Left colon (tissue), 2 donors: Measurements from ENCODE around the gene PDE4D. TPM values are rescaled to one million over a fixed set of nuclear protein-coding genes. Genes with fewer than 3 reads are reported as not detected.

ENCODE experiments used
- ATAC-seq: fragments of 200-7000 bp; cut with Tn5 transposase; one replicate; pipeline ENCODE4 v1.9.1; 2020; ENCODE audit warnings: mild to moderate bottlenecking, moderate library complexity
- DNase-seq, 2 donors: peaks; one replicate each; pipeline ENCODE4 v3.0.0-alpha.2; 2020
- intact Hi-C, 2 donors: fragments of 100-400 bp; cut with DNase I in 1 of 2; cut with micrococcal nuclease in 1 of 2; formaldehyde crosslinking; loops; one replicate each; pipeline versions ENCODE4 v1.11.2 to v1.14.0; 2022; cut with DNase I, micrococcal nuclease
- total RNA-seq, 2 donors: library from RNA; stranded (reverse); fragmentation: NEBNext Ultra II Directional; extraction: Animal tissue kit (Norgen Biotek cat#: 25700); gene quantifications; one replicate each; pipeline ENCODE4 v1.2.1, GENCODE V29; 2021
- donor health status: DM: no; HTN: no; CAD: no.
- donor health status: DM: yes; HTN: yes; CAD: no.

PDE4D gene
- total RNA-seq, 2 donors from 2014 or later: 50.6 to 67.8 TPM

GRCh38 chr5:59843511-59844213 lies 49.9 kb downstream of the PDE4D start:
- intact Hi-C loops: no loop called here
- DNase-seq: no peak
- peak; percentile 37 for ATAC-seq

- no peak for ATAC-seq
- no peak for DNase-seq
- intact Hi-C loops: no loop called here
These were observed 50.5 kb downstream of the PDE4D start for GRCh38 chr5:59842999-59843398.

- ATAC-seq: no peak
- intact Hi-C loops: no loop called here
- DNase-seq: no peak
These were observed 53.3 kb downstream of the PDE4D start for GRCh38 chr5:59840200-59840601.

- intact Hi-C loops: no loop called here
- ATAC-seq: no peak
- no peak for DNase-seq
These were observed 54.5 kb downstream of the PDE4D start for GRCh38 chr5:59838989-59839388.

- DNase-seq: no peak
- intact Hi-C loops: no loop called here
These were observed 55.5 kb downstream of the PDE4D start for GRCh38 chr5:59838067-59838466.

GRCh38 chr5:59837071-59837470 lies 56.5 kb downstream of the PDE4D start:
- no peak for DNase-seq
- intact Hi-C loops: no loop called here
- no peak for ATAC-seq

More at GRCh38 chr5:59838067-59838466, 55.5 kb downstream of the PDE4D start:
- ATAC-seq: no peak

- intact Hi-C loops: no loop called here
- DNase-seq (no peak), ATAC-seq (no peak)
These were observed 57.7 kb downstream of the PDE4D start for GRCh38 chr5:59835800-59836199.

- intact Hi-C loops: no loop called here
- DNase-seq (no peak), ATAC-seq (no peak)
These were observed 60.1 kb downstream of the PDE4D start for GRCh38 chr5:59833448-59833847.

- no peak for DNase-seq
- intact Hi-C loops: no loop called here
- no peak for ATAC-seq
These were observed 60.8 kb downstream of the PDE4D start for GRCh38 chr5:59832577-59833301.

GRCh38 chr5:59831326-59832010 lies 62.1 kb downstream of the PDE4D start:
- intact Hi-C loops: no loop called here
- no peak for DNase-seq
- no peak for ATAC-seq

- DNase-seq: no peak
- no peak for ATAC-seq
- intact Hi-C loops: no loop called here
These were observed 62.9 kb downstream of the PDE4D start for GRCh38 chr5:59830536-59831200.

GRCh38 chr5:59829922-59830321 lies 63.6 kb downstream of the PDE4D start:
- no peak for DNase-seq
- intact Hi-C loops: no loop called here
- no peak for ATAC-seq

GRCh38 chr5:59829386-59829785 lies 64.1 kb downstream of the PDE4D start:
- ATAC-seq: no peak
- intact Hi-C loops: no loop called here
- DNase-seq: no peak

- no peak for DNase-seq
- intact Hi-C loops: no loop called here
- no peak for ATAC-seq
These were observed 64.9 kb downstream of the PDE4D start for GRCh38 chr5:59828623-59829022.

- intact Hi-C loops: no loop called here
These were observed 66.5 kb downstream of the PDE4D start for GRCh38 chr5:59826996-59827395.

GRCh38 chr5:59823420-59823819 lies 70.1 kb downstream of the PDE4D start:
- intact Hi-C loops: no loop called here
- ATAC-seq (no peak), DNase-seq (no peak)

More at GRCh38 chr5:59826996-59827395, 66.5 kb downstream of the PDE4D start:
- no peak for DNase-seq
- ATAC-seq: no peak

- no peak for ATAC-seq
- DNase-seq: no peak
- intact Hi-C loops: loop anchor here in 1 of 2 donors (10.0 kb wide), 1 partner anchor 845 kb away; no protein-coding TSS in a partner anchor
These were observed 73.7 kb downstream of the PDE4D start for GRCh38 chr5:59819806-59820205.

- no peak for DNase-seq
- ATAC-seq: no peak
- intact Hi-C loops: loop anchor here in 1 of 2 donors (10.0 kb wide), 1 partner anchor 847 kb away; no protein-coding TSS in a partner anchor
These were observed 76.0 kb downstream of the PDE4D start for GRCh38 chr5:59817536-59817935.

GRCh38 chr5:59816654-59817300 lies 76.7 kb downstream of the PDE4D start:
- no peak for DNase-seq
- intact Hi-C loops: loop anchor here in 1 of 2 donors (10.0 kb wide), 1 partner anchor 848 kb away; no protein-coding TSS in a partner anchor
- ATAC-seq: no peak
